HepG2 (cell line): ENCODE results near the gene ITPK1. TPM values are rescaled to one million over a fixed set of nuclear protein-coding genes. Genes with fewer than 3 reads are reported as not detected.

Experiments used
- ATAC-seq: fragments of 200-7000 bp; cut with Tn5 transposase; 3 replicates; pipeline ENCODE4 v1.9.1; 2020; ENCODE audit warnings: mild to moderate bottlenecking, moderate library complexity
- BruUV-seq: library from RNA; stranded (reverse); fragments of 400-500 nt; replicated peaks from 2 replicates; lab custom pipeline; 2021; lab: Mats Ljungman, UMichigan
- CTCF ChIA-PET: fragments of 300-600 bp; formaldehyde crosslinking; extraction: SDS; loops from one replicate; lab custom pipeline; 2021; ENCODE audit warnings: low total read pairs, inconsistent platforms, low intra/inter-chr PET ratio; lab: Yijun Ruan, JAX
- POLR2A ChIA-PET: fragments of 350-600 bp; sonication (Branson Sonifier 250); formaldehyde crosslinking; loops from one replicate; lab custom pipeline; 2020; ENCODE audit warnings: antibody characterized with exemption, inconsistent platforms; lab: Yijun Ruan, JAX
- DNase-seq: peaks from one replicate; pipeline ENCODE4 v3.0.0-alpha.2; 2015; ENCODE audit warnings: low spot score
- FAIRE-seq: peaks from 3 replicates; lab custom pipeline; 2011; peaks lifted over from hg19 to GRCh38; lab: Jason Lieb, UNC
- H2AFZ ChIP-seq: one replicate; pipeline ENCODE4 v1.6.1; 2011; ENCODE audit warnings: low read length, inconsistent platforms
- H3K27ac ChIP-seq: fragments of 300-600 bp; 3 replicates; pipeline ENCODE4 v1.8.0; 2011; ENCODE audit warnings: mixed run types, mild to moderate bottlenecking, mixed read lengths, low read length, inconsistent platforms; ENCODE audit not compliant: insufficient read depth; ENCODE audit errors: extremely low read length
- H3K27me3 ChIP-seq, 2 experiments: fragments of 200-600 bp in 1 of 2; 2 replicates in 1 of 2; 3 replicates in 1 of 2; pipeline versions ENCODE4 v1.6.0 to v1.8.0; 2011; ENCODE audit warnings: low read length in 2 of 2, mild to moderate bottlenecking in 2 of 2, moderate library complexity in 2 of 2, inconsistent platforms in 1 of 2; ENCODE audit not compliant: insufficient read depth in 2 of 2, control insufficient read depth in 1 of 2
- H3K36me3 ChIP-seq, 2 experiments: fragments of 200-600 bp in 1 of 2; replicated peaks in 1 of 2; 2 replicates in 1 of 2; 3 replicates in 1 of 2; pipeline versions ENCODE4 v1.5.1 to v1.8.0; 2011; ENCODE audit warnings: low read length in 2 of 2, inconsistent platforms in 1 of 2; ENCODE audit not compliant: insufficient read depth in 2 of 2, control insufficient read depth in 1 of 2
- H3K4me1 ChIP-seq: 2 replicates; pipeline ENCODE4 v1.5.1; 2012; ENCODE audit warnings: low read length, inconsistent platforms; ENCODE audit not compliant: insufficient read depth
- H3K4me2 ChIP-seq: 2 replicates; pipeline ENCODE4 v1.6.0; 2011; ENCODE audit warnings: low read depth, low read length, inconsistent platforms
- H3K4me3 ChIP-seq, 3 experiments: fragments of 200-600 bp in 1 of 3; sonication (generic), shearing (Covaris generic) in 1 of 3; replicated peaks in 1 of 3; 2 replicates each; pipeline ENCODE4 v1.5.1; 2011 to 2016; ENCODE audit warnings: low read length in 3 of 3, inconsistent platforms in 2 of 3, low read depth in 2 of 3, mild to moderate bottlenecking in 2 of 3, control low read depth in 1 of 3, mixed read lengths in 1 of 3; ENCODE audit not compliant: insufficient read depth in 1 of 3
- H3K79me2 ChIP-seq: one replicate; pipeline ENCODE4 v1.6.1; 2011; ENCODE audit warnings: low read length, inconsistent platforms; ENCODE audit not compliant: insufficient read depth
- H3K9ac ChIP-seq: 2 replicates; pipeline ENCODE4 v1.6.0; 2011; ENCODE audit warnings: mild to moderate bottlenecking, low read depth, low read length, inconsistent platforms; ENCODE audit not compliant: insufficient read depth
- H3K9me3 ChIP-seq: 2 replicates; pipeline ENCODE4 v1.5.1; 2012; ENCODE audit warnings: mild to moderate bottlenecking, low read length
- H4K20me1 ChIP-seq: 2 replicates; pipeline ENCODE4 v1.6.0; 2011; ENCODE audit warnings: inconsistent platforms, mild to moderate bottlenecking, low read length, moderate library complexity; ENCODE audit not compliant: insufficient read depth
- ATF7-NPFF ChIP-seq: sonication (generic); formaldehyde crosslinking; IDR thresholded peaks from 2 replicates; pipeline ENCODE4 v1.8.1; 2023; ENCODE audit warnings: mild to moderate bottlenecking, low read depth, missing genetic modification reagents, moderate library complexity
- FOXA1 ChIP-seq, 2 experiments: fragments of 450-650 bp in 1 of 2; sonication (generic) in 1 of 2; formaldehyde crosslinking in 1 of 2; IDR thresholded peaks; 2 replicates each; pipeline versions ENCODE4 v1.4.0 to v1.6.1; 2016 to 2020; ENCODE audit warnings: missing genetic modification reagents in 1 of 2
- FOXP1 ChIP-seq, 2 experiments: fragments of 450-650 bp in 1 of 2; IDR thresholded peaks; 2 replicates each; pipeline ENCODE4 v1.6.1; 2017 to 2018; ENCODE audit warnings: antibody characterized with exemption in 1 of 2
- LCORL ChIP-seq, 2 experiments: fragments of 450-650 bp in 1 of 2; sonication (generic) in 1 of 2; formaldehyde crosslinking in 1 of 2; IDR thresholded peaks; 2 replicates each; pipeline versions ENCODE4 v1.5.0 to v1.6.1; 2017 to 2020; ENCODE audit warnings: antibody characterized with exemption in 1 of 2, missing genetic modification reagents in 1 of 2
- MXI1 ChIP-seq: IDR thresholded peaks from 3 replicates; pipeline ENCODE4 v1.6.1; 2012; ENCODE audit warnings: low read depth, low read length, inconsistent platforms, borderline replicate concordance
- RARA ChIP-seq: IDR thresholded peaks from 2 replicates; pipeline ENCODE4 v1.6.1; 2016; ENCODE audit warnings: missing genetic modification reagents, missing compliant biosample characterization
- RXRA ChIP-seq: sonication (generic); formaldehyde crosslinking; IDR thresholded peaks from 2 replicates; pipeline ENCODE4 v1.5.1; 2020; ENCODE audit warnings: missing genetic modification reagents
- SAP130 ChIP-seq: IDR thresholded peaks from 2 replicates; pipeline ENCODE4 v1.6.1; 2016; ENCODE audit warnings: low read depth
- SKI ChIP-seq: fragments of 450-650 bp; IDR thresholded peaks from one replicate; pipeline ENCODE4 v1.6.1; 2018; ENCODE audit warnings: mild to moderate bottlenecking; ENCODE audit not compliant: partially characterized antibody
- SOX5 ChIP-seq: IDR thresholded peaks from 2 replicates; pipeline ENCODE4 v1.6.1; 2016; ENCODE audit warnings: borderline replicate concordance
- ZFP90 ChIP-seq: sonication (generic); formaldehyde crosslinking; IDR thresholded peaks from 2 replicates; pipeline ENCODE4 v1.8.0; 2022; ENCODE audit warnings: missing genetic modification reagents, mild to moderate bottlenecking, inconsistent platforms, borderline replicate concordance
- ZNF331 ChIP-seq: sonication (generic); formaldehyde crosslinking; IDR thresholded peaks from 2 replicates; pipeline ENCODE4 v1.4.0; 2020; ENCODE audit warnings: missing genetic modification reagents
- ZNF609 ChIP-seq: sonication (generic); formaldehyde crosslinking; IDR thresholded peaks from 2 replicates; pipeline ENCODE4 v1.4.0; 2020; ENCODE audit warnings: mild to moderate bottlenecking, missing genetic modification reagents, borderline replicate concordance
- WGBS: methylation state at CpG from one replicate; pipeline ENCODE4 v1.1.6; 2017; ENCODE audit warnings: low lambda C conversion rate; 5-methylcytosine and 5-hydroxymethylcytosine counted together
- in situ Hi-C: cut with HindIII; loops from 2 replicates; pipeline ENCODE4 v1.10.0; 2017; ENCODE audit warnings: low pct_unique_long_range_greater_than_20kb; ENCODE audit not compliant: extremely low pct_ligation_motif_present
- intact Hi-C: fragments of 100-400 bp; cut with micrococcal nuclease; formaldehyde crosslinking; loops from one replicate; pipeline ENCODE4 v1.10.0; 2022; ENCODE audit not compliant: unreplicated experiment
- polyA plus RNA-seq, 8 experiments: library from polyadenylated mRNA; depleted of rRNA in 3 of 8; stranded (reverse) in 7 of 8; unstranded in 1 of 8; fragments of >200 nt; fragmentation: Illumina TruSeq in 4 of 8; extraction: Trizol in 4 of 8; gene quantifications; 2 replicates each; pipeline versions ENCODE4 v1.2.1 to v1.2.3, GENCODE V29; 2011 to 2016; ENCODE audit warnings: low read depth in 4 of 8, missing spikeins in 1 of 8, mixed read lengths in 1 of 8; ENCODE audit not compliant: insufficient read depth in 1 of 8
- total RNA-seq, 5 experiments: library from RNA; depleted of rRNA; stranded (reverse); fragments of >200 nt; fragmentation: Illumina TruSeq; extraction: Trizol; gene quantifications; 2 replicates each; pipeline ENCODE4 v1.2.3, GENCODE V29; 2016; ENCODE audit warnings: low read depth in 1 of 5
- TF ChIP-seq, protein P1 (sequence below): sonication (generic); formaldehyde crosslinking; IDR thresholded peaks from 2 replicates; pipeline ENCODE4; 2020; ENCODE audit warnings: missing genetic modification reagents, mild to moderate bottlenecking, borderline replicate concordance
- TF ChIP-seq, protein P2 (sequence below): sonication (generic); formaldehyde crosslinking; IDR thresholded peaks from 2 replicates; pipeline ENCODE4 v1.4.0; 2020; ENCODE audit warnings: missing genetic modification reagents, borderline replicate concordance

ITPK1 gene
- total and polyA plus RNA-seq, 2 of the 13 experiments (the other 11 are each of a cell fraction or from before 2014, with no cell fraction given) = 20.5 to 47.5 TPM

- Histone ChIP-seq H2AFZ (no peak overlapping the region), H3K4me1 (peaks cover 13% of the 10 kb centered on the region), H3K79me2 (no peaks in the 10 kb centered on the region), H3K27ac (no peak overlapping the region), H4K20me1 (no peaks in the 10 kb centered on the region), H3K9ac (no peak overlapping the region), H3K4me3 (no peak overlapping the region), H3K27me3 (no peaks in the 10 kb centered on the region), H3K4me2 (no peak overlapping the region), H3K9me3 (no peaks in the 10 kb centered on the region), H3K36me3 (no peaks in the 10 kb centered on the region; a peak in 1 of 5 replicates)
- in situ Hi-C loops = no loop called here
- ATAC-seq = peak; percentile 59
- no peak for FAIRE-seq
- CTCF ChIA-PET = no interaction called here
- WGBS = 41% methylated on average over 5 of the region's 5 CpGs
- no peak for DNase-seq
- intact Hi-C loops = no loop called here
- BruUV-seq = no TSS peak
- POLR2A ChIA-PET = no interaction called here
- TF ChIP-seq SAP130 (CRISPR knock-in tag) = peak; percentile 59
- TF ChIP-seq SOX5 (CRISPR knock-in tag) = peak; percentile 50; the same call in 1 of the 2 replicates
- TF ChIP-seq RXRA (CRISPR knock-in tag) = peak; percentile 62; the same call in 1 of the 2 replicates
- TF ChIP-seq FOXA1 (IDR thresholded peaks at IDR 0.05) = no peak
- TF ChIP-seq FOXA1 (CRISPR knock-in tag; IDR thresholded peaks at IDR 0.05) = peak; percentile 73
- no peak for TF ChIP-seq ATF7-NPFF (CRISPR knock-in tag)
- peak; percentile 75 for TF ChIP-seq SKI
- TF ChIP-seq, protein P1, sequence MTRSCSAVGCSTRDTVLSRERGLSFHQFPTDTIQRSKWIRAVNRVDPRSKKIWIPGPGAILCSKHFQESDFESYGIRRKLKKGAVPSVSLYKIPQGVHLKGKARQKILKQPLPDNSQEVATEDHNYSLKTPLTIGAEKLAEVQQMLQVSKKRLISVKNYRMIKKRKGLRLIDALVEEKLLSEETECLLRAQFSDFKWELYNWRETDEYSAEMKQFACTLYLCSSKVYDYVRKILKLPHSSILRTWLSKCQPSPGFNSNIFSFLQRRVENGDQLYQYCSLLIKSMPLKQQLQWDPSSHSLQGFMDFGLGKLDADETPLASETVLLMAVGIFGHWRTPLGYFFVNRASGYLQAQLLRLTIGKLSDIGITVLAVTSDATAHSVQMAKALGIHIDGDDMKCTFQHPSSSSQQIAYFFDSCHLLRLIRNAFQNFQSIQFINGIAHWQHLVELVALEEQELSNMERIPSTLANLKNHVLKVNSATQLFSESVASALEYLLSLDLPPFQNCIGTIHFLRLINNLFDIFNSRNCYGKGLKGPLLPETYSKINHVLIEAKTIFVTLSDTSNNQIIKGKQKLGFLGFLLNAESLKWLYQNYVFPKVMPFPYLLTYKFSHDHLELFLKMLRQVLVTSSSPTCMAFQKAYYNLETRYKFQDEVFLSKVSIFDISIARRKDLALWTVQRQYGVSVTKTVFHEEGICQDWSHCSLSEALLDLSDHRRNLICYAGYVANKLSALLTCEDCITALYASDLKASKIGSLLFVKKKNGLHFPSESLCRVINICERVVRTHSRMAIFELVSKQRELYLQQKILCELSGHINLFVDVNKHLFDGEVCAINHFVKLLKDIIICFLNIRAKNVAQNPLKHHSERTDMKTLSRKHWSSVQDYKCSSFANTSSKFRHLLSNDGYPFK = no peak
- peak; percentile 97 for TF ChIP-seq RARA (CRISPR knock-in tag)
- TF ChIP-seq ZNF609 (CRISPR knock-in tag) = peak; percentile 40; the same call in 1 of the 2 replicates
- no peak for TF ChIP-seq LCORL (IDR thresholded peaks at IDR 0.05)
- TF ChIP-seq LCORL (CRISPR knock-in tag; IDR thresholded peaks at IDR 0.05) = no peak
- TF ChIP-seq, protein P2, sequence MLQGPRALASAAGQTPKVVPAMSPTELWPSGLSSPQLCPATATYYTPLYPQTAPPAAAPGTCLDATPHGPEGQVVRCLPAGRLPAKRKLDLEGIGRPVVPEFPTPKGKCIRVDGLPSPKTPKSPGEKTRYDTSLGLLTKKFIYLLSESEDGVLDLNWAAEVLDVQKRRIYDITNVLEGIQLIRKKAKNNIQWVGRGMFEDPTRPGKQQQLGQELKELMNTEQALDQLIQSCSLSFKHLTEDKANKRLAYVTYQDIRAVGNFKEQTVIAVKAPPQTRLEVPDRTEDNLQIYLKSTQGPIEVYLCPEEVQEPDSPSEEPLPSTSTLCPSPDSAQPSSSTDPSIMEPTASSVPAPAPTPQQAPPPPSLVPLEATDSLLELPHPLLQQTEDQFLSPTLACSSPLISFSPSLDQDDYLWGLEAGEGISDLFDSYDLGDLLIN (CRISPR knock-in tag) = no peak
- TF ChIP-seq ZNF331 (CRISPR knock-in tag) = 0 out of 2 replicates have a peak, but pooled peaks have one; percentile 21
- TF ChIP-seq FOXP1 (IDR thresholded peaks at IDR 0.05) = no peak
- TF ChIP-seq FOXP1 (CRISPR knock-in tag; IDR thresholded peaks at IDR 0.05) = peak; percentile 86
- TF ChIP-seq MXI1 = peak; percentile 29; the same call in 1 of the 3 replicates
- TF ChIP-seq ZFP90 (CRISPR knock-in tag) = no peak
Measured at GRCh38 chr14:93079865-93080403, 35.8 kb downstream of the ITPK1 start.
